ENCODE measurements around the gene ADRB2.

DNA sequence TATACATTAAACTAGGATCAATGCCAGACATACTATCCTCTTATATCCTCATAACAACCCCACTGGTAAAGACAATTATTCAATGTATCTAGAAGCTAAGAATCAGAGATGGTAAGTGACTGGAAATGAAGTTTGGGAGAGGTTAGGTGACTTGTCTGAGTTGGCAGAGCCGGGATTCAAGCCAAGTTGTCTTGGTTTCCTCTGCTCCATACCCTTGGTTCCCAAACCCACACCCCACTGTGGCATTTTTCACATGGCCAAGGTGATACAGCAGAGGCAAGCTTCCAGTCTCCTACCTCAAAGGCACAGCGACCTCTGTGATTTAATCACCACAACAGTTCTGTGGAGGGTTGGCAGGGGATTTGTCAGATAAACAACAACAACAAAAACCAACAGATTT, 34.7 kb upstream of the ADRB2 start:
- no peak for TF ChIP-seq EZH2phosphoT487 (conservative IDR thresholded peaks at IDR 0.05; ENCODE audit: low read length)
- TF ChIP-seq, protein P1, sequence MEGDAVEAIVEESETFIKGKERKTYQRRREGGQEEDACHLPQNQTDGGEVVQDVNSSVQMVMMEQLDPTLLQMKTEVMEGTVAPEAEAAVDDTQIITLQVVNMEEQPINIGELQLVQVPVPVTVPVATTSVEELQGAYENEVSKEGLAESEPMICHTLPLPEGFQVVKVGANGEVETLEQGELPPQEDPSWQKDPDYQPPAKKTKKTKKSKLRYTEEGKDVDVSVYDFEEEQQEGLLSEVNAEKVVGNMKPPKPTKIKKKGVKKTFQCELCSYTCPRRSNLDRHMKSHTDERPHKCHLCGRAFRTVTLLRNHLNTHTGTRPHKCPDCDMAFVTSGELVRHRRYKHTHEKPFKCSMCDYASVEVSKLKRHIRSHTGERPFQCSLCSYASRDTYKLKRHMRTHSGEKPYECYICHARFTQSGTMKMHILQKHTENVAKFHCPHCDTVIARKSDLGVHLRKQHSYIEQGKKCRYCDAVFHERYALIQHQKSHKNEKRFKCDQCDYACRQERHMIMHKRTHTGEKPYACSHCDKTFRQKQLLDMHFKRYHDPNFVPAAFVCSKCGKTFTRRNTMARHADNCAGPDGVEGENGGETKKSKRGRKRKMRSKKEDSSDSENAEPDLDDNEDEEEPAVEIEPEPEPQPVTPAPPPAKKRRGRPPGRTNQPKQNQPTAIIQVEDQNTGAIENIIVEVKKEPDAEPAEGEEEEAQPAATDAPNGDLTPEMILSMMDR (IDR thresholded peaks at IDR 0.05; ENCODE audit: insufficient read depth, low read length, poor library complexity, severe bottlenecking), result no peak
